Measurements from ENCODE around the gene C16orf54.
"Not testable (repeated sequence)": the region's sequence is repeated elsewhere in the genome, so short reads cannot be mapped to it uniquely, and the experiment has no call there.

Gene C16orf54

DNA sequence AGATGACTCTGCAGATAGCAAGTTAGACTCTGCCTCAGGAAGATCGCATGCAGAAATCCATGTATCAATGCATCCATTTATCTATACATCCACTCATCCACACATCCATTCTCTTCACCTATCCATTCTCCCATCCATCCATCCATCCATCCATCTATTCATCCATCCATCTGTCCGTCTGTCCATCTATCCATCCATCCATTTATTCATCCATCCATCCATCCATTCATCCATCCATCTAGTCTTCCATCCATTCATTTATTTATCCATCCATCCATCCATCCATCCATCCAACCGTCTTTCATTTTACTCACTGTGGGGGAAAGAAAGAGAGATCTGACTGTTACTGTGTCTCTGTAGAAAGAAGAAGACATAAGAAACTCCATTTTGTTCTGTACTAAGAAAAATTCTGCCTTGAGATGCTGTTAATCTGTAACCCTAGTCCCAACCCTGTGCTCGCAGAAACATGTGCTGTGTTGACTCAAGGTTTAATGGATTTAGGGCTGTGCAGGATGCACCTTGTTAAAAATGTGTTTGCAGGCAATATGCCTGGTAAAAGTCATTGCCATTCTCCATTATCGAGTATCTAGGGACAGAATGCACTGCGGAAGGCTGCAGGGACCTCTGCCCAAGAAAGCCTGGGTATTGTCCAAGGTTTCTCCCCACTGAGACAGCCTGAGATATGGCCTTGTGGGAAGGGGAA lies 5.7 kb downstream of the C16orf54 start:
- not testable (repeated sequence) for DNase-seq

DNA sequence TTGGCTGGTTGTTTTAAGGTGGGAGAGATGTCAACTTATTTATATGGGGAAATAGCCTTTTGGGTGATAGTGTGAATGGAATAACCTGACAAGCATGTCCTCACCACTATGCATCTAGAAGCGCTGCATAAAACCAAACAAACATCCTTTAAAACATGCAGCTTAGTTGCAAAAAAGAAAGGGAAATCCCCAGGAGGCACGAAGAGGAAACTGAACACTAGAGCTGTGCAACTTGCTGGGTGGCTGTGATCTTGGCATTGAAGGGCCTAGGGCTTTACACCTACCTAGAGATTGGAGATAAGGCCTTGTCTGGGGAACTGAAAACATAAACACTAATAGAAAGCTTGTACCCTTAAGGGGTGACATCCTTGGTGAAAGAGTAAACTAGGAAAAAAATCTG lies 7.3 kb downstream of the C16orf54 start:
- no peak for DNase-seq

DNA sequence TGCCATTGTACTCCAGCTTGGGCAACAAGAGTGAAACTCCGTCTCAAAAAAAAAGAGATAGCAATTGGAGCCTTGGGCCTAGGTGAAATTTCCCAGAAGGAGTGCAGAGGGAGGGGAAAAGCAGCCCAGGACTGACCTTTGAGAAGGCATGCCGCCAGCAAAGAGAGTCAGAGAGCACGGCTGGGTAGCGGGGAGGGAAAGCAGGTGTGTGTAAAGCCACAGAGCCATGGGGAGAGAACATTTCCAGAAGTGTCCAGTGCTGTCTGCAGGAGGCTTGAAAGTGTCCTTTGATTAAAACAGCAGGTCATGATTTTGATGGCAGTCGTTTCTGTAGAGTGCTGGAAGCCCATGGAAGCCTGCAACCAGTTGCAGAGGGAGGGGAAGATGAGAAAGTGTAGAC lies 8.1 kb downstream of the C16orf54 start:
- no peak for DNase-seq

DNA sequence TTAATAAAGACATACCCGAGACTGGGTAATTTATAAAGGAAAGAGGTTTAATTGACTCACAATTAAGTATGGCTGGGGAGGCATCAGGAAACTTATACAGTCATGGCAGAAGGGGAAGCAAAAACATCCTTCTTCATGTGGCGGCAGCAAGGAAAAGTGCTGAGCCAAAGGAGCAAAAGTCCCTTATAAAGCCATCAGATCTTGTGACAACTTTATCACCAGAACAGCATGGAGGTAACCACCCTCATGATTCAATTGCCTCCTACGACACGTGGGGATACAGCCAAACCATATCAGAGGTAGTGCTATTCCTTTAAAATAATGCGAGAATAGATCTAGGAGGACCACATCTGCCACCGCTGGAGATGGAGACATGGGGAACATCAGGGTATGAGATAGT lies 9.0 kb downstream of the C16orf54 start:
- DNase-seq: no peak

DNA sequence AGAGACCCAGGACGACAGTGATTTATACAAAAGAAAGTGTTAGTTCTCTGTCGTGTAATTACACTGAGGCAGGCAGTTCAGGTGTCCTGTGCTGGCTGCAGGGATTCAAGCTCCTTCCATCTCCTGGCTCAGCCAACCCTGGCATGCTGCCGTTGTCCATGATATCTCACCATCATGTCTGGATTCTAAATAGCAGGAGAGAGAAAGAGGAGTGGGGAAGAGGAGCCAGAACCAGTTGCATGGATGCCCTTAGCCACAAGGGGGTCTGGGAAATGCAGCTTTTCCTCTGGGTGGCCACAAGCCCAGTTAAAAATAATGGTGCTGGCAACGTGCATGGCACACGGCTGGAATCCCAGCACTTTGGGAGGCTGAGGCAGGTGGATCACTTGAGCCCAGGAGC lies 9.7 kb downstream of the C16orf54 start:
- no peak for DNase-seq

DNA sequence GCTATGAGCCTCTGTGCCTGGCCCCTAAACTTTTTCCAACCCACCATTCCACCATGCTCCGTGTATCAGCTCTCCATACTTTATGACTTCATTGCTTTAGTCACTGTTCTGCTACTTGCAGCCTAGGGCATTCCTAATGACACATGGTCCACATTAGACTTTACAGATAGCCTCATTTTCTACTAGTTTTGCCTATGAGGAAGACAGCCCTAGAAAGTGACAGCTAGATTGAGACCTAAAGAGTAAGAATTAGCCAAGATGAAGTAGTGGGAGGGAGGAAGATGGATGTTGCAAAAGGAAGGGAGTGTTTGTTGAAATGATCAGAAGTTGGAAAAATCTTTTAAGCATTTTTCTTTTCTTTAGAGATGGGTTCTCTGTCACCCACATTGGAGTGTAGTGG lies 11.0 kb downstream of the C16orf54 start:
- no peak for DNase-seq

DNA sequence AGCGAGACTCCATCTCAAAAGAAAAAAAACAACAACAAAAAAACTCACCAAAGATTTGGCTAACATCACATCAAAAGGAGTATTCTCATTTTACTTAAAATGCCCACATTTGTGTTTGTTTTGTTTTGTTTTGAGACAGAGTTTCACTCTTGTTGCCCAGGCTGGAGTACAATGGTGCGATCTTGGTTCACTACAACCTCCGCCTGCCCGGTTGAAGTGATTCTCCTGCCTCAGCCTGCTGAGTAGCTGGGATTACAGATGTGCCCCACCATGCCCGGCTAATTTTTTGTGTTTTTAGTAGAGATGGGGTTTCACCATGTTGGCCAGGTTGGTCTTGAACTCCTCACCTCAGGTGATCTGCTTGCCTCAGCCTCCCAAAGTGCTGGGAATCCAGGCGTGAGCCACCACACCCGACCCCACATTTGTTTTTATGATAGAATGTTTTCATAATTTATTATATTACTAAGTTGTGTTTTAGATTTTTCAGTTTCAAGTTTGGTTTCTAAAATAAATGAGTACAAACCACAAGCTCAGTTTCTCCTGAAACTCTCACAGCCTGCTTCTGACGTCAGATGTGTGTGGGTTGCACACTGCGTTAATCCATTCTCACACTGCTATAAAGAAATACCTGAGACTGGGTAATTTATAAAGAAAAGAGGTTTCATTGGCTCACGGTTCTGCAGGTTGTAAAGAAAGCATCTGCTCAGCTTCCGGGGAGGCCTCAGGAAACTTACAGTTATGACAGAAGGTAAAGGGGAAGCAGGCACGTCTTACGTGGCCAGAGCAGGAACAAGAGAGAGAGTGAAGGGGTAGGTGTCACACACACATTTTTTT lies 13.8 kb downstream of the C16orf54 start:
- DNase-seq: peak; percentile 83

DNA sequence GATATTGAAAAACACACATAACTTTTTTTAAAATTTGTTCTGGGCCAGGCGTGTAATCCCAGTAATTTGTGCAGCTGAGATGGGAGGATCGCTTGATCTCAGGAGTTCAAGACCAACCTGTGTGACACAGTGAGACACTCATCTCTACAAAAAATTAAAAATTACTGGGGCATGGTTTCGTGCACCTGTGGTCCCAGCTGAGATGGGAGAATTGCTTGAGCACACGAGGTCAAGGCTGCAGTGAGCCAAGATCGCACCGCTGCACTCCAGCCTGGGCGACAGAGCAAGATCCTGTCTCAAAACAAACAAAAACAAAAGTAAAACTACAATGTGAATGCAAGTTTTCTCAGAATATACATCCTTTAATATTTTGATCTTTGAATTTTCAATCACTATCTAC lies 15.1 kb downstream of the C16orf54 start:
- DNase-seq: no peak

DNA sequence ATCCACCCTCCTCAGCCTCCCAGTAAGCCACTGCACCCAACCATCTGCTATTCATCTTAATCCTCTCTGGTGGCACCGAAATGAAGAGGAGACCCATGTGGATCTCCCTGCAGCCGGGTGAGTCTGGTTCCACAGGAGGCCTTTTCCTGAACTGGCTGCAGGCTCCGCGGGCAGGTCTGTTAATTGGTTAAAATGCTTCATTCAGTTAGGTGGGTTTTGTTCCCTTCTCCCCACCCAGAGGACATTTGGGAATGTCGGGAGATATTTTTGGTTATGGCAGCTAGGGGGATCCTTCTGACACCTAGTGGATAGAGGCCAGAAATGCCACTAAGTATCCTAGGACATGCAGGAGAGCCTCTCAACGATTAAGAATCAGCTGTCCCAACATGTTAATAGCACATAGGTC lies 16.7 kb downstream of the C16orf54 start:
- no peak for DNase-seq

DNA sequence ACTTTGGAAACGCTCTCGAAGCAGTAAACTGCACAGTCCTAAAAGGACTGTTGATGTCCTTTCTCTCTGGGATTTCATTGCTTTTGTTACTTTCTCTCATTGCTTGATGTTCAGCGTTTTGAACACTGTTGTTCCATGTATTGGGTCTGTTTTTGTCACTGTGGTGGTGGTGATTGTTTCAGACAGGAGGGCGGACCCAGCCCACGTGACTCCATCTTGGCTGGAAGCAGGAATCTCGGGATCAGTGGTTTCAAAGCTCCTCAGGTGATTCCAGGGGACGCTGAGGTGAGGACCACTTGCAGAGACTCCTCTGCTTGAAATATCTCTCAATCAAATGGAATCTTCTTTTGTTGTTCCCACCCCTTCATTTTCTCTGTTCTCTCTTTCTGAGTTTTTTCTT lies 18.3 kb downstream of the C16orf54 start:
- no peak for DNase-seq

DNA sequence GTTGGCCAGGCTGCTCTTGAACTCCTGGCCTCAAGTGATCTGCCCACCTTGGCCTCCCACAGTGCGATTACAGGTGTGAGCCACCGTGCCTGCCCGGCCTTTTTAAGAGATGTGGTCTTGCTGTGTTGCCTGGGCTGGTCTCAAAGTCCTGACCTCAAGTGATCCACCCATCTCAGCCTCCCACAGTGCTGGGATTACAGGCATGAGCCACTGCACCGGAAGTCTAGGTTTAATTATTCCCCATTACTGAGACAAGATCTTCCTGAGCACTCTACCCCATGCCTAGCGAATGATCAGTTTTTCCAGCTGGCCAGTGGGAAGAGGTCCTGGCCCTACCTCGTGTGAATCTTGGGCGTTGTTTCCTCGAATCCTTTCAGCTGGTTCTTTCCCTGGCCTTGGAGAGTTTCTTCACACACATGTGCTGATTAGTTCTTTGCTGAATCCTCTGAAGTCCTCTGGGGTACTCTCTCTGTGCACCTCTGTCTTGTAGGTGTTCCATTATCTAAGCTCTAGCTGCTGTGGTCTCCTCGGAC lies 18.9 kb downstream of the C16orf54 start:
- no peak for DNase-seq

DNA sequence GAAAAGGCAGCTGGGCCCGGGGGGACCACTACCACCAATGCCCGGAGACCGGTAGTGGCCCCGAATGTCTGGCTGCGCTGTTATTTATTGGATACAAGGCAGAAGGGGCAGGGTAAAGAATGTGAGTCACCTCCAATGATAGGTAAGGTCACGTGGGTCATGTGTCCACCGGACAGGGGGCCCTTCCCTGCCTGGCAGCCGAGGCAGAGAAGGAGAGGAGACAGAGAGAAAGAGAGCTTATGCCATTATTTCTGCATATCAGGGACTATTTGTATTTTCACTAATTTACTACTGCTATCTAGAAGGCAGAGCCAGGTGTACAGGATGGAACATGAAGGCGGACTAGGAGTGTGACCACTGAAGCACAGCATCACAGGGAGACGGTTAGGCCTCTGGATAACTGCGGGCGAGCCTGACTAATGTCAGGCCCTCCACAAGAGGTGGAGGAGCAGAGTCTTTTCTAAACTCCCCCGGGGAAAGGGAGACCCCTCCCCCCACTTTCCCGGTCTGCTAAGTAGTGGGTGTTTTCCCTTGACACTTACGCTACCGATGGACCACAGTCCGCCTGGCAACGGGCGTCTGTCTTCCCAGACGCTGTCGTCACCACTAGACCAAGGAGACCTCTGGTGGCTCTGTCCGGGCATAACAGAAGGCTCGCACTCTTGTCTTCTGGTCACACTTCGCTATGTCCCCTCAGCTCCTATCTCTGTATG lies 24.5 kb downstream of the C16orf54 start:
- peak; percentile 65 for DNase-seq

DNA sequence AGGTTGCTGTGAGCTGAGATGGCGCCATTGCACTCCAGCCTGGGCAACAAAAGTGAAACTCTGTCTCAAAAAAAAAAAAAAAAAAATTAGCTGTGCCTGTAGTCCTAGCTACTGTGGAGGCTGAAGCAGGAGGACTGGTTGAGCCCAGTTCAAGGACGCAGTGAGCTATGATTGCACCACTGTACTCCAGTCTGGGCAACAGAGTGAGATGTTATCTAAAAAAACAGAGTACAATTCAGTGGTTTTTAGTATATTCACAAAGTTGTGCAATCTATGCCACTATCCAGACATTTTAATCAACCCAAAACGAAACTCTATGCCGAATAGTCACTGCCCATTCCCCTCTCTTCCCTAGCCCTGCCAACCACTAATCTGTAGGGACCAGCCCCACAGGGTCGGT lies 25.1 kb downstream of the C16orf54 start:
- no peak for DNase-seq

DNA sequence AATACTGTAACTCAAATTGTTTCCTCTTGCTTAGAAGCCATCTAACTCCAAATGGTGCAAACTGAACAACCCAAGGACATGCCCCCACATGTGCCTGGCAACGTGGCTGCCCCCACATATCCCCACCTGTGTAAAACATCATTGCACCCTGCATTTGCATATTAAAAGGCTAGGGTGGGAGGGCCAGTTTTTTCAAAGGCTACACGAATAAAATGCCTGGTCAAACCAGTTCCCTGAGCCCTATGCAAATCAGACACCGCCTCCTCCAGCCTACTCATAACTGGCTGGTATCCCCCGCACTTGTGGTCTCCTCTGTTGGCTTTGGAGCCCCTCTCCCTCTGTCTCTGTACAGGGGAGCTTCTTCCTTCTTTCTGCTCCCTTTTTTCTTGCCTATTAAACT lies 26.7 kb downstream of the C16orf54 start:
- no peak for DNase-seq

DNA sequence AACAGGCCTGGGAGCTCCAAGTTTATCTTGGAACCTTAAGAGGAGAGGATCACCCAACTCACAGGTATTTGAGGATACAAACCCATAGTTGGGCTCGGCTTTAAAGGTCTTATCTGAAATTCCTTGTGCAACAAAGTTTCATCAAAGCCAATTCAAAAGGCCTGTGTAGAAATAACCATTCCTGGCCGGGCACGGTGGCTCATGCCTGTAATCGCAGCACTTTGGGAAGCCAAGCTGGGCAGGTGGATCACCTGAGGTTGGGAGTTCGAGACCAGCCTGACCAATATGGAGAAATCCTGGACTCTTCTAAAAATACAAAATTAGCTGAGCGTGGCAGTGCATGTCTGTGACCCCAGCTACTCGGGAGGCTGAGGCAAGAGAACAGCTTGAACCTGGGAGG lies 28.7 kb downstream of the C16orf54 start:
- no peak for DNase-seq

DNA sequence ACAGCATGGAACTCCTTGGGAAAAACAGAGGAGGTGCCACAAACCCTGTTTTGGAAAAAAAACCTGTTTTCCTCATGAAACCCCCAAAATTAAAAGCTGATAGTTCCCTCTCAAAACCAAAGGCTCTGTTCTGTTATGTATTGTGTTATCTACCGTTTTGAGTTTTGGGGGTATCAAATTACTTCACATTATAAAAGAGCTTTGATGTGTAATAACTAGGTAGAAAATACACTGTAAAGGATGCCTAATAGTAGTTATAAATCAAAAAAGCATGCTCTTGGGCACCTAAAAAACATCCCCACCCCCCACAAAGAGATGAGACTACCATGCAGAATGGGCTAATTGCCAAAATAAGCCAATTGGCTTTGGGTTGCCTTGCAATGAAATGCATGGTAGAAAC lies 30.8 kb downstream of the C16orf54 start:
- DNase-seq: no peak

DNA sequence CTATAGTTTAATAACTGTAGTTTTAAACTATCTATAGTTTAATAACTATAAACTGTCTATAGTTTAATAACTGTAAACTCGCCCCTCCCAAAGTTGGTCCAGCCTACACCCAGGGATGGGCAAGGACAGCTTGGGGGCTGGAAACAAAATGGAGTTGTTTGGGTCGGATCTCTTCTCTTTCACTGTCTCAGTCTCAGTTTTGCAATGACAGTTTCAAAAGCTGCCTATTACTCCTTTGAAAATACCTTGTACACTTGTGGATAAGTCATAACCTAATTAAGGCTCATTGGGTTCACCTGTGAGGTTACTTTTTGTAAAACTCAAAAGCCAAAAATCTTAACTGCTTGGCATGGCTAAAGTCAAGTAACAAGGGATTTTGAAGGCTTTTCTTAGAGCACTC lies 31.4 kb downstream of the C16orf54 start:
- DNase-seq: no peak

DNA sequence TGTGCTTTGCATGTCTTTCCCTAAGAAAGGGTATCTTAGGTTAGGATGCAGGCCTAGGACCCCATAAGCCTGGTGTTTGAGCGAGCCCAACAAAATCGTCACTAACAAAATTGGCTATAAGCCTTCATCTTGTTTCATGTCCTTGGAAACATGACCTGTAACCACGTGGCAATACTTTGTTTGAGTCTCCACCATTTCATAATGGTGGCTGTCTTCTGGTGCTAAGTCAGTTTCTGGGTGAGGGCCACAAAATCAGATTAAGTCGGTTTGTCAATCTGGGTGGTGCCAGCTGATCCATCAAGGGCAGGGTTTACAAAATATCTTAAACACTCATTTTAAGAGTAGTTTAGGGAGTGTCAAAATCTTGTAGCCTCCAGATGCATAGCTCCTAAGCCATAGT lies 33.0 kb downstream of the C16orf54 start:
- DNase-seq: no peak

DNA sequence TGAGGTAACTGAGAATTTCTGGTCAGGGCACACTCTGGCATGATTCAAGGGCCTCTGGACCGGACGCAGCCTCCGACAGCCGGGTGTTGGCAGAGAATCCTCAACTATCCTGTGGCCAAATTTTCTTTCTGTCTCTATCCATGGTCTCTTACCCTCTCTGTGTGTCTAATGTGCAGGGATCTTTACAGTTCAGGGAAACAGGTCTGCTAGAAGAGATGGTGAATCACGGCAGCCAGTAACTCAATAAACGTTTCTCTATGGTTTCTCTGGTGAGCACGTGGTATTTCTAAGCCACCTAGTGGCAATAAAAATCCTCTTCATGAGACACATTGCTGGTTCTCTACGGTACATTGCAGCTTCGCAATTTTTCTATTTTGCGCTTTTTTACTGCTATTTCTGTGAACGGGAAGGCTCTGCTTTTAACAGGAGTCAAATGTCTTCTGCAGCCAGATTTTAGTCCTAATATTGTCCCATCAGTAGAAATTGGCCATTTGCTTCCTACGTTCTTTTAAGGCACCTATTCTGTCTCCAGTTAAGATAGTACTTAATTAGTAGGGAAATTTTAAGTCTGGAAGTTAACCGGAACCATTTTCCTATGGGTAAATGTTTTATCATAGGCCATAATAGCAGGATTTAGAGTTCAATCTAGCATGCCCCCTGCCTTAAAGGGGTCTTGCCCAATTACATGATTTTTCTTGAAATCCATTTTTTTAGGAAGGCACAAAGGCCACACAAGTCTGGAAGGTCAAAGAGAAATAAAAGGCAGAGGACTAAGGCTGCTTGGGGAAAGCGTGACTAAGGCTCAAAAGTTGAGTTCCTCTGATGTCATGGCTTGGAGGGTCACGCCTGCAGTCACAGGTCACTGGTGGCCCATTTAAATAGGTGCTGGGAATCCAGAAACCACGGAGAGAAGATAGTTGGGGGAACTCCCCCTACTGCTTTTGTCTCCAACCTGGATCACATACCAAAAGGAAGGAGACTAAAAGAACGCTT lies 35.3 kb downstream of the C16orf54 start:
- DNase-seq: no peak

DNA sequence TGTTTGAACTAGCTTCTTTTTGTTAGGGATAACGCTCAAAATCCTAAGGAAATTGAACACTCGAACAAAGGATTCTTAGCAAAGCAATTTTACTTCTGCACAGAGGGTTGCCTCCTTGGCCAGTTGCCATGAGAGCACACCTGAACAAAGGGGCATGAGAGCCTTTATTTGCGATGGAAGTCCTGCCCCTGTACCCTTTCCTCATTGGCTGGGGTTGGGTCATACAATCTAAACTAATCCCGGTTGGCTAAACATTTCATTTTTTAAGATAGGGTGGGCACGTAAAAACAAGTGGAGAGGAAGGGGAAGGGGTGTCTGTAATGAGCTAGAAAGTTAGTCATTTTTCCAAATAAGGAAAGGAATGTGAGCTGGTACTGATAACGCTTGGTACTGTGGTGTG lies 36.1 kb downstream of the C16orf54 start:
- not testable (repeated sequence) for DNase-seq

DNA sequence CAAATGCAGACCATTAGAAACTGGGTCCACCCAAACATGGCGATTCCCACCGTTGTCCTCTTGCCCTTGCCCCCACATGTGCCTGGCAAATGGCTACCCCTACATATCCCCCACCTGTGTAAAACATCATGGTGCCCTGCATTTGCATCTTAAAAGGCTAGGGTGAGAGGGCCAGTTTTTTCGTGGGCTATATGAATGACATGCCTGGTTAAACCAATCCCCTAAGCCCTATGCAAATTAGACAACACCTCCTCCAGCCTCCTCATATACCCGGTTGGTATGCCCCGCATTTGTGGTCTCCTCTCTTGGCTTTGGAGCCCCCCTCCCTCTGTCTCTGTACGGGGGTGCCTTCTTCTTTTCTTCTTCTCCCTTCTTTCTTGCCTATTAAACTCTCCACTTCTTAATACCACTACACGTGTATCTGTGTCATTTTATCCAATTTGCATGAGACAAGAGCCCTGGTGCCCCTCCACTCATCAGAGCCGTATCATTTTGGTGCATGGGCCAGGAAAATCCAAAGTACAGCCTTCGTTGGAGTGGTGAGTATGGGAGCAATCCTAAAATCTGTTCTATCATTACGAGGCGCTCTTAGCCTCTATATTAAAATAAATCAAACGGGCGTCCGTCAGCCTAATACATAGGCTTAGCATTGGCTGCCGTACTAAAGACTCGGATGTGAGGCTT lies 36.7 kb downstream of the C16orf54 start:
- DNase-seq: no peak

DNA sequence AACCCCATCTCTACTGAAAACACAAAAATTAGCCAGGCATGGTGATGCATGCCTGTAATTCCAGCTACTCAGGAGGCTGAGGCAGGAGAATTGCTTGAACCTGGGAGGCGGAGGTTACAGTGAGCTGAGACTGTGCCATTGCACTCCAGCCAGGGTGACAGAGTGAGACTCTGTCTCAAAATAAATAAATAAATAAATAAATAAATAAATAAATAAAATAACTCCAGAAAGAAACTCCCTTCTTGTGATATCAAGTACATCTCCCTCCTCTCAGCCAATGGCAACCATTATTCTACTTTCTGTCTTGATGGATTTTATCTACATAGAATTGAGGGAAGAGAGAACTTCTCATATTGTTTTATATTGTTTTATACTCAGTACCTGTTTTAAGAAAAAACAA lies 38.6 kb downstream of the C16orf54 start:
- DNase-seq: not testable (repeated sequence)

Measured in activated CD8-positive, alpha-beta memory T cell treated with anti-CD3 and anti-CD28 coated beads, Interleukin-2, amount 50 U/mL, for 48 hours (primary cell).